ENCODE data around the gene CSN2. TPM values are rescaled to one million over a fixed set of nuclear protein-coding genes. Genes with fewer than 3 reads are reported as not detected.

CSN2 gene
- total and polyA plus RNA-seq, 10 of the 15 experiments (the other 5 are each of a cell fraction or from before 2014, with no cell fraction given): not detected

- H4K20me1 ChIP-seq (ENCODE audit: control insufficient read depth, insufficient read depth): no peaks in the 10 kb centered on the region
Observed at GRCh38 chr4:69991016-69991415, 25.5 kb upstream of the CSN2 start.

More at GRCh38 chr4:69991016-69991415, 25.5 kb upstream of the CSN2 start:
- ChIA-PET CTCF (no interaction called here), POLR2A (no interaction called here), RAD21 (ENCODE audit: unreplicated experiment) (no interaction called here), SMC1A (ENCODE audit: uncharacterized antibody, unreplicated experiment) (interaction anchor here (0.6 kb wide), 1 partner anchor 436 kb away, joined by 3 read pairs; no protein-coding TSS in a partner anchor)
- H3K4me3 ChIP-seq: no peak overlapping the region
- no peak overlapping the region for H3K4me2 ChIP-seq (ENCODE audit: control insufficient read depth, insufficient read depth)
- no peak for TF ChIP-seq MLLT1 (IDR thresholded peaks at IDR 0.05)
- no peak for TF ChIP-seq PBX3 (IDR thresholded peaks at IDR 0.05; ENCODE audit: insufficient replicate concordance, low read depth, low read length)
- no peak for TF ChIP-seq CTCF (IDR thresholded peaks at IDR 0.05 in 2 of 3, conservative IDR thresholded peaks at IDR 0.05 in 1 of 3; ENCODE audit: control insufficient read depth in 2 of 3, extremely low read depth in 1 of 3, insufficient read depth in 1 of 3, low read depth in 3 of 3, low read length in 3 of 3)
- TF ChIP-seq RELA (IDR thresholded peaks at IDR 0.05; ENCODE audit: borderline replicate concordance, partially characterized antibody): no peak
- no peak for TF ChIP-seq SIN3A (IDR thresholded peaks at IDR 0.05; ENCODE audit: low read depth, low read length)
- TF ChIP-seq HSF1 (IDR thresholded peaks at IDR 0.05; ENCODE audit: low read depth, low read length): no peak
- H3K36me3 ChIP-seq (ENCODE audit: control insufficient read depth in 2 of 2, insufficient read depth in 2 of 2, low read length in 1 of 2): no peaks in the 10 kb centered on the region
- WGBS (ENCODE audit: insufficient coverage, insufficient replicate concordance, low lambda C conversion rate, missing lambda C conversion rate): 49% methylated on average over 4 of the region's 4 CpGs
- in situ Hi-C loops (cut with MboI): no loop called here
- H3K9me3 ChIP-seq (replicated peaks; ENCODE audit: control insufficient read depth, insufficient read depth, low read length): no peaks in the 10 kb centered on the region
- no peaks in the 10 kb centered on the region for H3K27me3 ChIP-seq (replicated peaks in 1 of 2; ENCODE audit: control insufficient read depth in 2 of 2, insufficient read depth in 2 of 2, low read length in 1 of 2)
- FAIRE-seq: no peak
- no peaks in the 10 kb centered on the region for H3K4me1 ChIP-seq (ENCODE audit: control insufficient read depth, insufficient read depth, low read length)
- no peak for ATAC-seq
- H3K9ac ChIP-seq (ENCODE audit: control insufficient read depth, insufficient read depth, low read length): no peak overlapping the region
- no peak overlapping the region for H2AFZ ChIP-seq (ENCODE audit: control insufficient read depth, low read depth, low read length)
- no TSS peak for BruUV-seq (replicated peaks)
- no peak overlapping the region for H3K27ac ChIP-seq (ENCODE audit: control insufficient read depth, insufficient read depth)
- DNase-seq (ENCODE audit: low read depth, low spot score): no peak
- intact Hi-C loops (cut with micrococcal nuclease; ENCODE audit: unreplicated experiment): no loop called here
- H3K79me2 ChIP-seq (ENCODE audit: control insufficient read depth, insufficient read depth, low read length): no peaks in the 10 kb centered on the region

Data from GM12878 (cell line).